Hepatocyte (in vitro differentiated cells): Measurements from ENCODE around the gene PDE4B. TPM values are rescaled to one million over a fixed set of nuclear protein-coding genes. Genes with fewer than 3 reads are reported as not detected.

Source experiments
- DNase-seq: peaks from one replicate; pipeline ENCODE4 v3.0.0-alpha.2; 2016; ENCODE audit warnings: low spot score
- H2AFZ ChIP-seq: fragments of 200-600 bp; sonication (generic); 2 replicates; pipeline ENCODE4 v1.6.0; 2016; ENCODE audit warnings: antibody characterized with exemption, mild to moderate bottlenecking
- H3K27ac ChIP-seq: fragments of 200-600 bp; sonication (generic); 2 replicates; pipeline ENCODE4 v1.5.1; 2016; ENCODE audit warnings: mild to moderate bottlenecking
- H3K27me3 ChIP-seq: fragments of 200-600 bp; sonication (generic); 2 replicates; pipeline ENCODE4 v1.6.1; 2016
- H3K36me3 ChIP-seq: fragments of 200-600 bp; sonication (generic); replicated peaks from 2 replicates; pipeline ENCODE4 v1.5.1; 2016; ENCODE audit warnings: low read depth; ENCODE audit not compliant: insufficient read depth
- H3K4me1 ChIP-seq: fragments of 200-600 bp; sonication (generic); 2 replicates; pipeline ENCODE4 v1.5.1; 2016; ENCODE audit warnings: mild to moderate bottlenecking, moderate library complexity; ENCODE audit not compliant: insufficient read depth
- H3K4me2 ChIP-seq: fragments of 200-600 bp; sonication (generic); 2 replicates; pipeline ENCODE4 v1.6.0; 2016
- H3K4me3 ChIP-seq: fragments of 200-600 bp; sonication (generic); 2 replicates; pipeline ENCODE4 v1.5.1; 2016; ENCODE audit warnings: mild to moderate bottlenecking
- H3K79me2 ChIP-seq: fragments of 200-600 bp; sonication (generic); 2 replicates; pipeline ENCODE4 v1.6.0; 2017; ENCODE audit warnings: mild to moderate bottlenecking
- H3K9me2 ChIP-seq: fragments of 200-600 bp; sonication (generic); replicated peaks from 2 replicates; pipeline ENCODE4 v1.6.0; 2017; ENCODE audit warnings: mild to moderate bottlenecking; ENCODE audit not compliant: insufficient read depth
- H3K9me3 ChIP-seq: fragments of 200-600 bp; sonication (generic); 2 replicates; pipeline ENCODE4 v1.5.1; 2016; ENCODE audit warnings: low read depth, mild to moderate bottlenecking
- H4K20me1 ChIP-seq: fragments of 200-600 bp; sonication (generic); 2 replicates; pipeline ENCODE4 v1.6.0; 2016; ENCODE audit warnings: mild to moderate bottlenecking; ENCODE audit not compliant: insufficient read depth, poor library complexity, severe bottlenecking
- EZH2 ChIP-seq: fragments of 200-600 bp; sonication (generic); IDR thresholded peaks from 2 replicates; pipeline ENCODE4 v1.6.1; 2016; ENCODE audit warnings: antibody characterized with exemption, mild to moderate bottlenecking, borderline replicate concordance
- EZH2phosphoT487 ChIP-seq: fragments of 200-600 bp; sonication (generic); IDR thresholded peaks from one replicate; pipeline ENCODE4 v1.6.1; 2018; ENCODE audit warnings: antibody characterized with exemption, mild to moderate bottlenecking, low read depth, moderate library complexity; ENCODE audit not compliant: unreplicated experiment, severe bottlenecking
- WGBS: methylation state at CpG from one replicate; pipeline ENCODE4 v1.1.6; 2016; ENCODE audit warnings: low lambda C conversion rate; ENCODE audit errors: missing lambda C conversion rate; 5-methylcytosine and 5-hydroxymethylcytosine counted together
- polyA plus RNA-seq: library from polyadenylated mRNA; unstranded; fragments of >200 nt; fragmentation: Nextera tagmentation; extraction: Ambion mirVana; gene quantifications from 2 replicates; pipeline ENCODE4 v1.2.1, GENCODE V29; 2016
- total RNA-seq: library from RNA; depleted of rRNA; stranded (reverse); fragments of >200 nt; gene quantifications from 2 replicates; pipeline ENCODE4 v1.2.3, GENCODE V29; 2014
- TF ChIP-seq, protein P1 (sequence below): fragments of 200-600 bp; sonication (generic); IDR thresholded peaks from 2 replicates; pipeline ENCODE4 v1.5.1; 2016; ENCODE audit warnings: antibody characterized with exemption, mild to moderate bottlenecking; ENCODE audit not compliant: poor library complexity

Gene PDE4B
- total and polyA plus RNA-seq, 2 experiments from 2014 or later = 1.8 to 3.4 TPM

DNA sequence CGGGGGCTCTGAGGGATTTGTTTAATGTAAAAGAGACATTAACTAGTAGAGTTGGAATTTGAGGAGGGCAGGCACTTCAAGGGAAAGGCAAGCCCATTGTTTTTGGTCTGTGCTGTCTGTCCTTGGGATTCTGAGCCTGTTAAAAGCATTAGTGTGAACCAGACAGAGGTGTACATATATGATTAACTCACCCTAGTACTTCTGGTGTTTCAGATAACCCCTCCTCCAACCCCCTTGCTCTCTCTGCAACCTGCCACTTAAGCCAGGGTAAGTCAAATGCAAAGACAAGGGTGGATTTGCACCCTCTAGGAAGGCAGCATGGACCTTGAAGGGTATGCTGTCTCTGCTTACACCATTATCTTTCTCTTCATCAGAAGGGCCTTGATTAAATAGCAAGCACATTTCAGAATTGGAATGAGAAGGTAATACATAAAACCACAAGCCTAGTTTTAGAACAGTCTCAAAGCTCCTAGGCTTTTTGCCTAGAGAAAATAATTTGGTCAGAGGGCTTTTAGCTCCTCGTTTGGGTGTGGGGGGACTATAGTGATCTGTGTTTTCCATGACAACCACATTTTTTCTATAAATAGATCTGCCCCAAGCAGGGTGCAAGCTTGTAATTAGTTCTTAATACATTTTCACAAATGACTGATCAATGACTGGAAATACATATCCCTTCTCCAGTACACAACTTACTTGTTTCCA lies 620.6 kb downstream of the PDE4B start:
- no peak overlapping the region for H2AFZ ChIP-seq
- H3K9me2 ChIP-seq = no peaks in the 10 kb centered on the region
- no peak for TF ChIP-seq EZH2
- TF ChIP-seq, protein P1, sequence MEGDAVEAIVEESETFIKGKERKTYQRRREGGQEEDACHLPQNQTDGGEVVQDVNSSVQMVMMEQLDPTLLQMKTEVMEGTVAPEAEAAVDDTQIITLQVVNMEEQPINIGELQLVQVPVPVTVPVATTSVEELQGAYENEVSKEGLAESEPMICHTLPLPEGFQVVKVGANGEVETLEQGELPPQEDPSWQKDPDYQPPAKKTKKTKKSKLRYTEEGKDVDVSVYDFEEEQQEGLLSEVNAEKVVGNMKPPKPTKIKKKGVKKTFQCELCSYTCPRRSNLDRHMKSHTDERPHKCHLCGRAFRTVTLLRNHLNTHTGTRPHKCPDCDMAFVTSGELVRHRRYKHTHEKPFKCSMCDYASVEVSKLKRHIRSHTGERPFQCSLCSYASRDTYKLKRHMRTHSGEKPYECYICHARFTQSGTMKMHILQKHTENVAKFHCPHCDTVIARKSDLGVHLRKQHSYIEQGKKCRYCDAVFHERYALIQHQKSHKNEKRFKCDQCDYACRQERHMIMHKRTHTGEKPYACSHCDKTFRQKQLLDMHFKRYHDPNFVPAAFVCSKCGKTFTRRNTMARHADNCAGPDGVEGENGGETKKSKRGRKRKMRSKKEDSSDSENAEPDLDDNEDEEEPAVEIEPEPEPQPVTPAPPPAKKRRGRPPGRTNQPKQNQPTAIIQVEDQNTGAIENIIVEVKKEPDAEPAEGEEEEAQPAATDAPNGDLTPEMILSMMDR = no peak
- H3K36me3 ChIP-seq = no peaks in the 10 kb centered on the region
- H3K27ac ChIP-seq = no peak overlapping the region
- no peak overlapping the region for H3K4me3 ChIP-seq
- H3K79me2 ChIP-seq = no peaks in the 10 kb centered on the region
- DNase-seq = no peak
- no peaks in the 10 kb centered on the region for H3K27me3 ChIP-seq
- peaks cover 5% of the 10 kb centered on the region for H3K4me1 ChIP-seq
- 41% methylated on average over 2 of the region's 2 CpGs for WGBS
- H4K20me1 ChIP-seq = no peaks in the 10 kb centered on the region
- no peaks in the 10 kb centered on the region for H3K9me3 ChIP-seq
- H3K4me2 ChIP-seq = no peak overlapping the region

DNA sequence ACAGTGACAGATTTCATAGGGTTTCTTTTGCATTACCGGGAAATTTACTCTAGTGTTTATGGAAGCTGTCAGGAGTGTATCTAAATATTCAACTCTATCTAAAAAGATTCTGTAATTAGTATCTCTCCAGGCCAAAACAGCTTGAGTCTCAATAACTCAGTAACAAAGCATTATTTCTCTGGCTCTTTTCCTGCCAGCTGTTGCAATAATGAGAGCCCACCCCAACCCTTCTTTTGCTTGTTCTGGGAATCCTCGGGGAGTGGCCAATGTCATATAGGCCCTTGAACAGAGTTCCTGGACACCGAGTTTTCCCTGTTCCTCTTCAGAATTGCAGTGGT lies 621.1 kb downstream of the PDE4B start:
- DNase-seq = no peak
- Histone ChIP-seq H4K20me1 (no peaks in the 10 kb centered on the region), H3K4me2 (no peak overlapping the region)

GRCh38 chr1:66415281-66415680 lies 622.6 kb downstream of the PDE4B start:
- Histone ChIP-seq H3K27ac (no peak overlapping the region), H3K9me3 (no peaks in the 10 kb centered on the region), H3K4me3 (no peak overlapping the region), H3K79me2 (no peaks in the 10 kb centered on the region), H2AFZ (no peak overlapping the region), H3K4me1 (peaks cover 5% of the 10 kb centered on the region), H3K36me3 (no peaks in the 10 kb centered on the region), H3K4me2 (no peak overlapping the region), H4K20me1 (no peaks in the 10 kb centered on the region), H3K9me2 (no peaks in the 10 kb centered on the region), H3K27me3 (no peaks in the 10 kb centered on the region)
- WGBS = 91% methylated on average over 2 of the region's 2 CpGs
- TF ChIP-seq, protein P1 = no peak
- TF ChIP-seq EZH2phosphoT487 (no peak), EZH2 (no peak)
- DNase-seq = no peak

More for the DNA sequence above, 621.1 kb downstream of the PDE4B start:
- Histone ChIP-seq H3K36me3 (no peaks in the 10 kb centered on the region), H2AFZ (no peak overlapping the region), H3K4me1 (peaks cover 5% of the 10 kb centered on the region), H3K79me2 (no peaks in the 10 kb centered on the region), H3K27me3 (no peaks in the 10 kb centered on the region), H3K27ac (no peak overlapping the region), H3K9me2 (no peaks in the 10 kb centered on the region), H3K4me3 (no peak overlapping the region), H3K9me3 (no peaks in the 10 kb centered on the region)
- 77% methylated on average over 3 of the region's 3 CpGs for WGBS
- TF ChIP-seq, protein P1 = no peak
- no peak for TF ChIP-seq EZH2phosphoT487
- no peak for TF ChIP-seq EZH2

- H3K9me2 ChIP-seq = no peaks in the 10 kb centered on the region
- no peak overlapping the region for H2AFZ ChIP-seq
- H4K20me1 ChIP-seq = no peaks in the 10 kb centered on the region
- TF ChIP-seq, protein P1 = no peak
- TF ChIP-seq EZH2phosphoT487 (no peak), EZH2 (no peak)
- H3K27me3 ChIP-seq = no peaks in the 10 kb centered on the region
- H3K4me2 ChIP-seq = no peak overlapping the region
- no peaks in the 10 kb centered on the region for H3K79me2 ChIP-seq
- H3K4me1 ChIP-seq = peaks cover 5% of the 10 kb centered on the region
- no peak overlapping the region for H3K4me3 ChIP-seq
- 89% methylated on average over 1 of the region's 1 CpG for WGBS
- DNase-seq = no peak
- no peak overlapping the region for H3K27ac ChIP-seq
- H3K9me3 ChIP-seq = no peaks in the 10 kb centered on the region
- H3K36me3 ChIP-seq = no peaks in the 10 kb centered on the region
Measured at GRCh38 chr1:66415866-66416265, 623.2 kb downstream of the PDE4B start.
